HG03469 (cell line): ENCODE measurements around the gene BPIFA1.

Source experiments
- ATAC-seq: cut with Tn5 transposase; IDR thresholded peaks from one replicate; pipeline ENCODE4 v1.9.1; 2021; ENCODE audit warnings: mild to moderate bottlenecking, moderate library complexity, moderate number of reproducible peaks; ENCODE audit not compliant: unreplicated experiment

BPIFA1 gene

GRCh38 chr20:33277471-33278441 lies 42.0 kb downstream of the BPIFA1 start:
- no peak for ATAC-seq

GRCh38 chr20:33278700-33279099 lies 42.9 kb downstream of the BPIFA1 start:
- no peak for ATAC-seq

- no peak for ATAC-seq
These were observed 43.6 kb downstream of the BPIFA1 start for GRCh38 chr20:33279261-33279910.

- no peak for ATAC-seq
These were observed 44.3 kb downstream of the BPIFA1 start for GRCh38 chr20:33280000-33280680.

- no peak for ATAC-seq
These were observed 45.0 kb downstream of the BPIFA1 start for GRCh38 chr20:33280775-33281174.

GRCh38 chr20:33281550-33282146 lies 45.9 kb downstream of the BPIFA1 start:
- ATAC-seq = no peak

- ATAC-seq = no peak
These were observed 46.6 kb downstream of the BPIFA1 start for GRCh38 chr20:33282196-33282934.

- no peak for ATAC-seq
These were observed 47.3 kb downstream of the BPIFA1 start, which contains the start of gene BPIFB1 for GRCh38 chr20:33282991-33283555. Gene BPIFB1, plus strand, starts transcription at chr20:33283214. Its CDS starts 2,860 bp downstream, at chr20:33286074.

- no peak for ATAC-seq
These were observed 48.5 kb downstream of the BPIFA1 start for GRCh38 chr20:33284284-33284683.

GRCh38 chr20:33284937-33285336 lies 49.1 kb downstream of the BPIFA1 start:
- ATAC-seq = no peak

- no peak for ATAC-seq
These were observed 50.2 kb downstream of the BPIFA1 start for GRCh38 chr20:33285861-33286495.

GRCh38 chr20:33287884-33288283 lies 52.1 kb downstream of the BPIFA1 start:
- ATAC-seq = no peak

GRCh38 chr20:33290852-33291251 lies 55.1 kb downstream of the BPIFA1 start:
- no peak for ATAC-seq

GRCh38 chr20:33291416-33291815 lies 55.6 kb downstream of the BPIFA1 start:
- ATAC-seq = no peak

GRCh38 chr20:33291830-33292355 lies 56.1 kb downstream of the BPIFA1 start:
- no peak for ATAC-seq
